ENCODE data around the gene ENAH.

Gene ENAH

DNA sequence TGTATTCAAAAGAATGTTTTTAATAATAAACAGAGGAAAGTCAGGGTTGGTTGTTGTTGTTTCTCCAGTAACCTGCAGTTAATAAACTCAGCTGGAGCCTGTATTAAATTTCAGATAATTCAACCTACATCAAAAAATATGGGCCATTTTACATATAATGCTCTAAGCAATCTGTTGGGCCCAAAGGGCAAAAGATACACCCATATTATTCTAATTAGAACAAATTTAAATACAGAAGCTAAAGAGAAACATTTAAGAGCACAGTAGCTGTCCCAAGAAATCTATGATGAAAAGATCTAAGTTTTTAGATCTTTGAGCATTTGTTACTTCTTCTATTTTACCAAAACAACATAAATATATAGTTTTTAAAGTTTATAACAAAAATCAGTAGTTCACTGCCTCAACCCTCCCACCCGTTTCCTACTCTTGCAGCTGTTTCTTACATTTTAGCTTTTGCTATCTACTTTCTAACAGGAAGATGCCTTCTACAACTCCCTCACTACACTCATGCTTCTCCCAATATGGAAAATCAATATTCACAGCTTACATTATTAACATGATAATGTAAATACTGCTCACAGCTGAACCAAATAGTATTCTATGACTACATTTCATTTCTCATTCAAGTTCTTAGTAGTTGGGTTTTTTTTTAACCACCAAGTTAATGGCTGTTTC is 130.2 kb downstream of the ENAH start:
- Histone ChIP-seq H3K9me2 (ENCODE audit: low read depth, low read length) (no peaks in the 10 kb centered on the region), H3K4me1 (ENCODE audit: insufficient read depth, low read length, severe bottlenecking) (no peaks in the 10 kb centered on the region), H3K79me2 (ENCODE audit: insufficient read depth, low read length) (no peaks in the 10 kb centered on the region), H3K27ac (ENCODE audit: low read depth, low read length, poor library complexity, severe bottlenecking) (no peak overlapping the region), H3K9ac (ENCODE audit: low read length) (no peak overlapping the region), H3K9me3 (ENCODE audit: low read length) (no peaks in the 10 kb centered on the region), H3F3A (ENCODE audit: insufficient read depth, low read length) (no peaks in the 10 kb centered on the region), H3K36me3 (ENCODE audit: insufficient read depth, low read length) (no peaks in the 10 kb centered on the region), H3K27me3 (ENCODE audit: insufficient read depth, low read length) (no peaks in the 10 kb centered on the region), H4K20me1 (ENCODE audit: insufficient read depth, low read length) (no peaks in the 10 kb centered on the region), H3K4me2 (ENCODE audit: low read length) (no peak overlapping the region), H3K4me3 (ENCODE audit: low read depth, low read length, poor library complexity, severe bottlenecking) (no peak overlapping the region), H2AFZ (ENCODE audit: low read length) (no peak overlapping the region)
- no peak for TF ChIP-seq EZH2 (IDR thresholded peaks at IDR 0.05; ENCODE audit: borderline replicate concordance, low read length)
- TF ChIP-seq, protein P1, sequence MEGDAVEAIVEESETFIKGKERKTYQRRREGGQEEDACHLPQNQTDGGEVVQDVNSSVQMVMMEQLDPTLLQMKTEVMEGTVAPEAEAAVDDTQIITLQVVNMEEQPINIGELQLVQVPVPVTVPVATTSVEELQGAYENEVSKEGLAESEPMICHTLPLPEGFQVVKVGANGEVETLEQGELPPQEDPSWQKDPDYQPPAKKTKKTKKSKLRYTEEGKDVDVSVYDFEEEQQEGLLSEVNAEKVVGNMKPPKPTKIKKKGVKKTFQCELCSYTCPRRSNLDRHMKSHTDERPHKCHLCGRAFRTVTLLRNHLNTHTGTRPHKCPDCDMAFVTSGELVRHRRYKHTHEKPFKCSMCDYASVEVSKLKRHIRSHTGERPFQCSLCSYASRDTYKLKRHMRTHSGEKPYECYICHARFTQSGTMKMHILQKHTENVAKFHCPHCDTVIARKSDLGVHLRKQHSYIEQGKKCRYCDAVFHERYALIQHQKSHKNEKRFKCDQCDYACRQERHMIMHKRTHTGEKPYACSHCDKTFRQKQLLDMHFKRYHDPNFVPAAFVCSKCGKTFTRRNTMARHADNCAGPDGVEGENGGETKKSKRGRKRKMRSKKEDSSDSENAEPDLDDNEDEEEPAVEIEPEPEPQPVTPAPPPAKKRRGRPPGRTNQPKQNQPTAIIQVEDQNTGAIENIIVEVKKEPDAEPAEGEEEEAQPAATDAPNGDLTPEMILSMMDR (IDR thresholded peaks at IDR 0.05; ENCODE audit: low read length) = no peak

DNA sequence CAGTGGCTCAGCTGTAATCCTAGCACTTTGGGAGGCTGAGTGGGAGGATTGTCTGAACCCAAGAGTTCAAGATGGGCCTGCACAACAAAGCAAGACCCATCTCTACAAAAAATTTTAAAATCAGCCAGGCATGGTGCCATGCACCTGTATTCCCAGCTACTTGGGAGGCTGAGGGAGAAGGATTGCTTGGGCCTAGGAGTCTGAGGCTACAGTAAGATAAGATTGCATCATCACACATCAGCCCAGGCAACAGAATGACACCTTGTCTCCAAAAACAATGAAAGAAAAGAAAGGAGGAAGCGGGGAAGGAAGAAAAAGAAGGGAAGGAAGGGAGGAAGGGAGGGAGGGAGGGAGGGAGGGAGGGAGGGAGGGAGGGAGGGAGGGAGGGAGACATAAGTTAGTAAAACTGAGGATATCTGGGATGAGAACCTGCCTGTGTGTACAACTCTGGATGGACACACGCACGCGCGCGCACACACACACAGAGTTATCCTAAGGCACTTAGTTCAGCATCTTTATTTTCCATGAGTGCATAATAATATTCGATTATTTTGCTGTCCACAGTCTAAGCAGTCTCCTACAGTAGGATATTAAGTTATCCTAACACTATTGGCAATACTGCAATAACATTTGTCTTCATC is 132.2 kb downstream of the ENAH start:
- Histone ChIP-seq H3K9me2 (ENCODE audit: low read depth, low read length) (no peaks in the 10 kb centered on the region), H3K4me1 (ENCODE audit: insufficient read depth, low read length, severe bottlenecking) (no peaks in the 10 kb centered on the region), H4K20me1 (ENCODE audit: insufficient read depth, low read length) (no peaks in the 10 kb centered on the region), H3K4me3 (ENCODE audit: low read depth, low read length, poor library complexity, severe bottlenecking) (no peak overlapping the region), H3K36me3 (ENCODE audit: insufficient read depth, low read length) (no peaks in the 10 kb centered on the region), H3F3A (ENCODE audit: insufficient read depth, low read length) (no peaks in the 10 kb centered on the region), H3K9me3 (ENCODE audit: low read length) (no peaks in the 10 kb centered on the region), H3K9ac (ENCODE audit: low read length) (no peak overlapping the region), H3K4me2 (ENCODE audit: low read length) (no peak overlapping the region), H3K27me3 (ENCODE audit: insufficient read depth, low read length) (no peaks in the 10 kb centered on the region), H2AFZ (ENCODE audit: low read length) (no peak overlapping the region), H3K79me2 (ENCODE audit: insufficient read depth, low read length) (no peaks in the 10 kb centered on the region), H3K27ac (ENCODE audit: low read depth, low read length, poor library complexity, severe bottlenecking) (no peak overlapping the region)
- TF ChIP-seq EZH2 (IDR thresholded peaks at IDR 0.05; ENCODE audit: borderline replicate concordance, low read length) = no peak
- TF ChIP-seq, protein P1 (IDR thresholded peaks at IDR 0.05; ENCODE audit: low read length) = no peak

DNA sequence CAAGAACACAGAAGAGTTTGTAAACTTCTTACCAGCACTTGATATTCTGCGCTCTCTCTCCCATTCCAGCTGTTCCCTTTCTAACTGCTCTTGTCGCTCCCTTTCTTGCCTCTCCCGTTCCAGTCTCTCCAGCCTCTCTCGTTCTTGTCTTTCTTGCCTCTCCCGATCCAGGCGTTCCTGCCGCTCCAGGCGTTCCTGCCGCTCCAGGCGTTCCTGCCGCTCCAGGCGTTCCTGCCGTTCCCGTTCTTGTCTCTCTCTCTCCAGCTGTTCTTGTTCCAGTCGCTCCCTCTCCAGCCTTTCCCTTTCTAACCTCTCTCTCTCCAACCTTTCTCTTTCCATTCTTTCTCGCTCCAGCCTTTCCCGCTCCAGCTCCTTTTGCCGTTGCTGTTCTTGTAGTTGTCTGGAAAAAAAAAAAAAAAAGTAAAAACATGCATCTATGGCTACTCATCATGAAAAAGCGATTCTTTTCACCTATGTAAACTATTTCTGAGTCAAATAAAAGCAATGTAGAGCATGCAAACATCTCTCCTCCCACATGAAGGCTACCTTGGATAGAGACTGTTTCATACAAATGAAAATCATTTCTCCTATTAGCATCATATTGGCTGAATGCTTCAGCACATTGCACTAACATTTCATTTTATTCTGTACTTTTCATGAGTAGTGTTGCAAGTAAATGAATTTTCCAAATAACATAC is 133.6 kb downstream of the ENAH start:
- Histone ChIP-seq H3K27ac (ENCODE audit: low read depth, low read length, poor library complexity, severe bottlenecking) (no peak overlapping the region), H3K4me1 (ENCODE audit: insufficient read depth, low read length, severe bottlenecking) (no peaks in the 10 kb centered on the region), H3K27me3 (ENCODE audit: insufficient read depth, low read length) (no peaks in the 10 kb centered on the region), H3K9me2 (ENCODE audit: low read depth, low read length) (no peaks in the 10 kb centered on the region), H2AFZ (ENCODE audit: low read length) (no peak overlapping the region), H3K4me2 (ENCODE audit: low read length) (no peak overlapping the region), H4K20me1 (ENCODE audit: insufficient read depth, low read length) (no peaks in the 10 kb centered on the region), H3K9ac (ENCODE audit: low read length) (no peak overlapping the region), H3K4me3 (ENCODE audit: low read depth, low read length, poor library complexity, severe bottlenecking) (no peak overlapping the region), H3K36me3 (ENCODE audit: insufficient read depth, low read length) (no peaks in the 10 kb centered on the region), H3K9me3 (ENCODE audit: low read length) (no peaks in the 10 kb centered on the region), H3K79me2 (ENCODE audit: insufficient read depth, low read length) (no peaks in the 10 kb centered on the region), H3F3A (ENCODE audit: insufficient read depth, low read length) (no peaks in the 10 kb centered on the region)
- no peak for TF ChIP-seq EZH2 (IDR thresholded peaks at IDR 0.05; ENCODE audit: borderline replicate concordance, low read length)
- TF ChIP-seq, protein P1 (IDR thresholded peaks at IDR 0.05; ENCODE audit: low read length) = no peak
